Neural progenitor cell (in vitro differentiated cells): ENCODE results near the gene UNC13D. TPM values are rescaled to one million over a fixed set of nuclear protein-coding genes. Genes with fewer than 3 reads are reported as not detected.

ENCODE experiments used
- DNase-seq: peaks from one replicate; pipeline ENCODE4 v3.0.0-alpha.2; 2016; ENCODE audit warnings: low spot score
- H2AFZ ChIP-seq: fragments of 200-600 bp; sonication (generic); replicated peaks from 2 replicates; pipeline ENCODE4 v1.6.1; 2016; ENCODE audit warnings: antibody characterized with exemption
- H3F3A ChIP-seq: fragments of 200-600 bp; sonication (generic); 2 replicates; pipeline ENCODE4 v1.6.1; 2016; ENCODE audit warnings: antibody characterized with exemption, low read depth
- H3K27ac ChIP-seq: fragments of 200-600 bp; sonication (generic); 2 replicates; pipeline ENCODE4 v1.5.1; 2016; ENCODE audit warnings: mild to moderate bottlenecking
- H3K27me3 ChIP-seq: fragments of 200-600 bp; sonication (generic); 2 replicates; pipeline ENCODE4 v1.6.1; 2016; ENCODE audit warnings: mild to moderate bottlenecking, moderate library complexity
- H3K36me3 ChIP-seq: fragments of 200-600 bp; sonication (generic); 2 replicates; pipeline ENCODE4 v1.5.1; 2016
- H3K4me1 ChIP-seq: fragments of 200-600 bp; sonication (generic); 2 replicates; pipeline ENCODE4 v1.6.1; 2016; ENCODE audit warnings: mixed run types
- H3K4me2 ChIP-seq: fragments of 200-600 bp; sonication (generic); 2 replicates; pipeline ENCODE4 v1.6.1; 2016
- H3K4me3 ChIP-seq: fragments of 200-600 bp; sonication (generic); 2 replicates; pipeline ENCODE4 v1.5.1; 2016
- H3K79me2 ChIP-seq: fragments of 200-600 bp; sonication (generic); 2 replicates; pipeline ENCODE4 v1.6.1; 2016; ENCODE audit warnings: low read depth
- H3K9ac ChIP-seq: fragments of 200-600 bp; sonication (generic); 2 replicates; pipeline ENCODE4 v1.6.1; 2016
- H3K9me3 ChIP-seq: fragments of 200-600 bp; sonication (generic); 2 replicates; pipeline ENCODE4 v1.5.1; 2016; ENCODE audit warnings: low read depth
- H4K20me1 ChIP-seq: fragments of 200-600 bp; sonication (generic); 2 replicates; pipeline ENCODE4 v1.6.1; 2016; ENCODE audit warnings: low read depth
- H3K27ac Mint-ChIP-seq: 3 replicates; pipeline ENCODE4 v1.8.0; 2021; ENCODE audit warnings: mixed read lengths
- H3K27me3 Mint-ChIP-seq: 2 replicates; pipeline ENCODE4 v1.8.0; 2022; ENCODE audit warnings: low read depth, mild to moderate bottlenecking, inconsistent platforms, moderate library complexity, mixed read lengths; ENCODE audit not compliant: insufficient read depth
- H3K36me3 Mint-ChIP-seq: 3 replicates; pipeline ENCODE4 v1.8.0; 2021; ENCODE audit warnings: mixed read lengths
- H3K4me1 Mint-ChIP-seq: 3 replicates; pipeline ENCODE4 v1.8.0; 2021; ENCODE audit warnings: mixed read lengths
- H3K4me3 Mint-ChIP-seq: 3 replicates; pipeline ENCODE4 v1.8.0; 2021; ENCODE audit warnings: mild to moderate bottlenecking, moderate library complexity, mixed read lengths
- H3K9me3 Mint-ChIP-seq: 3 replicates; pipeline ENCODE4 v1.8.0; 2020; ENCODE audit warnings: mixed read lengths
- CTCF ChIP-seq: fragments of 200-600 bp; sonication (generic); IDR thresholded peaks from 2 replicates; pipeline ENCODE4 v1.5.1; 2017; ENCODE audit warnings: antibody characterized with exemption, mild to moderate bottlenecking
- EZH2 ChIP-seq: fragments of 200-600 bp; sonication (generic); IDR thresholded peaks from 2 replicates; pipeline ENCODE4 v1.6.1; 2017; ENCODE audit warnings: antibody characterized with exemption, mild to moderate bottlenecking, moderate library complexity
- EZH2phosphoT487 ChIP-seq: fragments of 200-600 bp; sonication (generic); IDR thresholded peaks from 2 replicates; pipeline ENCODE4 v1.6.1; 2017; ENCODE audit warnings: antibody characterized with exemption
- total RNA-seq: library from RNA; depleted of rRNA; stranded (reverse); fragments of >200 nt; gene quantifications from 2 replicates; pipeline ENCODE4 v1.2.3, GENCODE V29; 2015; ENCODE audit warnings: low replicate concordance

The UNC13D gene
- total RNA-seq, 1 donor from 2014 or later, result 0.09 TPM

DNA sequence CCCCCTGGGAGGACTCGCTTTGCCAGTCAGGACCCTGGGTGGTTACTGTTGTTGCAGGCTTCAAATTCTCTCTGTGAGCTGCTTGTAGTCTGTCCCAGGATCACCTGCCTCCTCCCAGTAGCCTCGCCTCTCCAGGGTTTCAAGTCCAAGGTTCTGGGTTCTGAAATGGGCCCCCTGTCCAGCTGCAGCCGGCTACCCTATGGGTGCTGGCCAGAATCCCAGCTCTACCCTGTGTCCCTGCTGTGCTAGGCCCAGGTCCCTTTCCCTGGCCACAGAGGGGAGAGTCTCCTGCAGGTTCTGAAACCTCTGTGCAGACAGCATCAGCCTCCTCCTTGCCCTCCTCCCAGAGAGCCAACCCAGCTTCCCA is 21.4 kb downstream of the UNC13D start:
- Mint-ChIP-seq H3K4me1 (peaks cover 8% of the 10 kb centered on the region), H3K9me3 (no peaks in the 10 kb centered on the region), H3K27me3 (peaks cover 4% of the 10 kb centered on the region), H3K4me3 (no peak overlapping the region), H3K27ac (no peak overlapping the region), H3K36me3 (peaks cover 17% of the 10 kb centered on the region)
- Histone ChIP-seq H3K36me3 (no peaks in the 10 kb centered on the region), H2AFZ (no peak overlapping the region), H3K27me3 (no peaks in the 10 kb centered on the region), H3K79me2 (no peaks in the 10 kb centered on the region), H3K4me2 (no peak overlapping the region), H3K4me3 (no peak overlapping the region), H3K9me3 (no peaks in the 10 kb centered on the region), H3K4me1 (peaks cover 9% of the 10 kb centered on the region), H3K27ac (no peak overlapping the region), H4K20me1 (no peaks in the 10 kb centered on the region), H3K9ac (no peak overlapping the region), H3F3A (peaks cover 8% of the 10 kb centered on the region)
- no peak for DNase-seq
- TF ChIP-seq EZH2phosphoT487, result no peak

DNA sequence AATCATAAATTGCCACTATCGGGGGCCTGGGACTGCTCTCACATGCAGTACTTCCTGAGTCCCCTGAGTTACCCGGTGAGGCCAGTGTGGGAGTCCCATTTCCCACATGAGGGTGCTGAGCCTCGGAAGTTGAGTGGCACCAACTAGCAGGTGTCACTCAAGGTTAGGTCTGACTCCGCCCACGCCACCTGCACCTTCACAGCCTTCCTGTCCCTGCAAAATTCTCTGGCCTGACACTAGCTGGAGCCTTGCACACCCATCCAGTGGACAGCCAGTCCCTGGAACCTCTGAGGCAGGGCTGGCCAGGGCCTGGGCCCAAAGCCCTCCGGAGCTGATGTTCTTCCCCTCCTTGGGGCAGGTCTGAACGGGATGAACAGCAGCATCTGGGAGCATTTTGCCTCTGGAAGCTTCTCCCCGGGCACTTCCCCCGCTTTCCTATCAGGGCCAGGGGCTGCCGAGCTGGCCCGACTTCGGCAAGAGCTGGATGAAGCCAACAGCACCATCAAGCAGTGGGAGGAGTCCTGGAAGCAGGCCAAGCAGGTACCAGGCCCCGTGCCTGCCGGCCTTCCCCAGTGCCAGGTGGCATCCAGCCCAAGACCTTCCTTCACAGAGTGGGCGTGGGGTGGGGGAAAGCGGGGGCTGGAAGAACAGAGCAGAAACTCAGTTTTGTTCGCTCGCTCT is 21.9 kb downstream of the UNC13D start:
- no peak for DNase-seq
- H3K27ac Mint-ChIP-seq, result no peak overlapping the region
- peaks cover 17% of the 10 kb centered on the region for H3K36me3 Mint-ChIP-seq

DNA sequence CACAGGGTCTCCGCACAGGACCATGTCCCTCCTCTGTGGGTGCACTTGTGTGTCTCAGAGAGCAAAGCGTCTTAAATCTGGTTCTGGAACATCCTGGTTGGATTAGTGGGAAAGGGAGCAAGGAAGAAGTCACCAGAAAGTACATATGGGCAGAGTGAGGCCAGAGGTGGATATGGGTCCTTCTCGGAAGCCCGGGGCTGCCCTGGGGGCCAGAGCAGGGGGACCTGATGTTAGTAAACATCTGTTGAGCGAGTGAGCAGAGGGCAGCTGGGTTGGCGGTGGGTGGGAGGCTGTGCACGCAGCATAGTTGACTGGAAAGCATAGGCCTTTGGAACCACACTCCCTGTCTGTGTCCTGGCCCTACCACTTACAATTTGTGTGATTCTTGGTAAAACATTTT is 22.7 kb downstream of the UNC13D start:
- Histone ChIP-seq H3K27ac (no peak overlapping the region), H3K4me1 (no peaks in the 10 kb centered on the region), H3K79me2 (no peaks in the 10 kb centered on the region), H3K27me3 (no peaks in the 10 kb centered on the region), H3K9me3 (no peaks in the 10 kb centered on the region), H3K4me3 (no peak overlapping the region), H3K4me2 (no peak overlapping the region), H4K20me1 (no peaks in the 10 kb centered on the region), H3K36me3 (no peaks in the 10 kb centered on the region), H3F3A (peaks cover 2% of the 10 kb centered on the region), H3K9ac (no peak overlapping the region), H2AFZ (no peak overlapping the region)
- Mint-ChIP-seq H3K27me3 (peaks cover 6% of the 10 kb centered on the region), H3K9me3 (no peaks in the 10 kb centered on the region), H3K4me1 (no peaks in the 10 kb centered on the region), H3K4me3 (no peak overlapping the region), H3K36me3 (peaks cover 17% of the 10 kb centered on the region), H3K27ac (no peak overlapping the region)
- TF ChIP-seq EZH2, result no peak
- no peak for TF ChIP-seq CTCF
- no peak for TF ChIP-seq EZH2phosphoT487
- DNase-seq, result no peak

More for the DNA sequence above, 21.9 kb downstream of the UNC13D start:
- H3K4me1 ChIP-seq, result peaks cover 4% of the 10 kb centered on the region
- no peaks in the 10 kb centered on the region for H3K9me3 ChIP-seq
- no peak for TF ChIP-seq CTCF
- H3K4me1 Mint-ChIP-seq, result peaks cover 5% of the 10 kb centered on the region
- H3K4me3 Mint-ChIP-seq, result no peak overlapping the region
- no peak overlapping the region for H2AFZ ChIP-seq
- no peak overlapping the region for H3K4me2 ChIP-seq
- no peak overlapping the region for H3K27ac ChIP-seq
- H3K9me3 Mint-ChIP-seq, result no peaks in the 10 kb centered on the region
- no peak overlapping the region for H3K9ac ChIP-seq
- no peaks in the 10 kb centered on the region for H3K27me3 ChIP-seq
- H3K27me3 Mint-ChIP-seq, result peaks cover 6% of the 10 kb centered on the region
- H3F3A ChIP-seq, result peaks cover 3% of the 10 kb centered on the region
- H3K79me2 ChIP-seq, result no peaks in the 10 kb centered on the region
- no peak overlapping the region for H3K4me3 ChIP-seq
- no peaks in the 10 kb centered on the region for H4K20me1 ChIP-seq
- no peaks in the 10 kb centered on the region for H3K36me3 ChIP-seq
